ENCODE measurements around the gene GPR17. TPM values are rescaled to one million over a fixed set of nuclear protein-coding genes. Genes with fewer than 3 reads are reported as not detected.

GPR17 gene
- total and polyA plus RNA-seq, 2 donors (not counting 1 experiment from before 2014, with no cell fraction given): not detected

DNA sequence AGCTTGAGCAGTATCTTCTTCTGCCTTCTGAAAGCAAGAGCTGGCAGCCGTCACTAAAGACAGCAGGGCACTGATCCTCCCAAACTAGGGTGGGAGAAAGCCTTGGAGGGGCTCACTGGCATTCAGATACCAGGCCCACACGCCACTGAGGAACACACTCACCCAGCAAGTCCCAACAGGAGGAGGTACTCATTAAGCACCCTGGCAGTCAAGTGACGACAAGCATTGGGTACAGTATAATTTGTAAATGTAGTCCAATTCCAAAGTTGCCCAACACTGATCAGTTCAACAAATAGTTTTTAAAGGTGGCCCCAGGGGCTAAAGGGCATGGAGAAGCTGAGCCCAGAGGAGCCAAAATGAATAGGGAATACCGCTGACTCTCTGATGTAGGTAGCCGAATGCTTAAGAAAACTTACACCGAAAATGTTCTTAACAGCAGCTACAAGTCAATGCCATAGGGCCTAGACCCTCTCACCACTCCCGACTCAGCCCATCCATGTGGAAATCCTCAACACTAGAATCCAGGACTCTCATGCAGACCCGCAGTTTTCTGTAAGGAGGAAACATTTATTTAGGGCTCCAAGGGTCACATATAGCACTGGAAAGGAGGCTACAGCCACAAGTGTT, 19.4 kb downstream of the GPR17 start:
- peaks cover 3% of the 10 kb centered on the region for H3K4me1 ChIP-seq (ENCODE audit: control insufficient read depth, extremely low read depth, insufficient read depth, low read length)
- H3K9me3 ChIP-seq (ENCODE audit: control insufficient read depth, insufficient read depth, low read depth, low read length): no peaks in the 10 kb centered on the region
- H3K27ac ChIP-seq (ENCODE audit: insufficient read depth, low read length): no peak overlapping the region
- TF ChIP-seq, protein P1, sequence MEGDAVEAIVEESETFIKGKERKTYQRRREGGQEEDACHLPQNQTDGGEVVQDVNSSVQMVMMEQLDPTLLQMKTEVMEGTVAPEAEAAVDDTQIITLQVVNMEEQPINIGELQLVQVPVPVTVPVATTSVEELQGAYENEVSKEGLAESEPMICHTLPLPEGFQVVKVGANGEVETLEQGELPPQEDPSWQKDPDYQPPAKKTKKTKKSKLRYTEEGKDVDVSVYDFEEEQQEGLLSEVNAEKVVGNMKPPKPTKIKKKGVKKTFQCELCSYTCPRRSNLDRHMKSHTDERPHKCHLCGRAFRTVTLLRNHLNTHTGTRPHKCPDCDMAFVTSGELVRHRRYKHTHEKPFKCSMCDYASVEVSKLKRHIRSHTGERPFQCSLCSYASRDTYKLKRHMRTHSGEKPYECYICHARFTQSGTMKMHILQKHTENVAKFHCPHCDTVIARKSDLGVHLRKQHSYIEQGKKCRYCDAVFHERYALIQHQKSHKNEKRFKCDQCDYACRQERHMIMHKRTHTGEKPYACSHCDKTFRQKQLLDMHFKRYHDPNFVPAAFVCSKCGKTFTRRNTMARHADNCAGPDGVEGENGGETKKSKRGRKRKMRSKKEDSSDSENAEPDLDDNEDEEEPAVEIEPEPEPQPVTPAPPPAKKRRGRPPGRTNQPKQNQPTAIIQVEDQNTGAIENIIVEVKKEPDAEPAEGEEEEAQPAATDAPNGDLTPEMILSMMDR (conservative IDR thresholded peaks at IDR 0.05 in 1 of 2, IDR thresholded peaks at IDR 0.05 in 1 of 2; ENCODE audit: low read depth in 1 of 2, low read length in 2 of 2): no peak
- no peak for TF ChIP-seq EZH2 (IDR thresholded peaks at IDR 0.05; ENCODE audit: low read length, missing control alignments)
- no peaks in the 10 kb centered on the region for H3K79me2 ChIP-seq (ENCODE audit: control insufficient read depth, insufficient read depth, low read length)
- H4K20me1 ChIP-seq (ENCODE audit: control insufficient read depth, extremely low read depth, insufficient read depth, low read length): no peaks in the 10 kb centered on the region
- H3K27me3 ChIP-seq (ENCODE audit: control insufficient read depth, insufficient read depth, low read length): peaks cover 31% of the 10 kb centered on the region
- no peak for DNase-seq (ENCODE audit: low read depth in 2 of 2)
- H3K4me2 ChIP-seq (ENCODE audit: extremely low read depth, insufficient read depth, low read length): no peak overlapping the region
- no peak overlapping the region for H2AFZ ChIP-seq (ENCODE audit: low read length)
- no peak overlapping the region for H3K4me3 ChIP-seq (replicated peaks in 1 of 4; ENCODE audit: control extremely low read depth in 1 of 4, insufficient read depth in 1 of 4, low read depth in 3 of 4, low read length in 4 of 4)
- no peak overlapping the region for H3K9ac ChIP-seq (ENCODE audit: insufficient read depth, low read length)
- no peaks in the 10 kb centered on the region for H3K36me3 ChIP-seq (ENCODE audit: control insufficient read depth, insufficient read depth, low read length)

DNA sequence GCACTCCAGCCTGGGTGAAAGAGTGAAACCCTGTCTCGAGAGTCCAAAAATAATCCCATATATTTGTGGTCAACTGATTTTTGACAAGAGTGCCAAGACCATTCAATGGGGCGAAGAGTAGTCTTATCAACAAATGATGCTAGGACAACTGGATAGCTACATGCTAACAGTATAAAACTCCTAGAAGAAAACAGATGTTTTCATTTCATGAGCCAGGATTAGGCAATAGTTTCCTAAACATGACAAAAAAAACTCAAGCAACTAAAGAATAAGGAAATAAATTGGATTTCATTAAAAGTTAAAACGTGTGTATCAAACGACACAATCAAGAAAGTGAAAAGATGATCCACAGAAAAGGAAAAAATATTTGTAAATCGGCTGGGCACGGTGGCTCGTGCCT, 23.1 kb downstream of the GPR17 start:
- Histone ChIP-seq H3K9me3 (ENCODE audit: control insufficient read depth, insufficient read depth, low read depth, low read length) (no peaks in the 10 kb centered on the region), H3K27me3 (ENCODE audit: control insufficient read depth, insufficient read depth, low read length) (peaks cover 23% of the 10 kb centered on the region), H3K4me1 (ENCODE audit: control insufficient read depth, extremely low read depth, insufficient read depth, low read length) (no peaks in the 10 kb centered on the region), H2AFZ (ENCODE audit: low read length) (no peak overlapping the region), H3K9ac (ENCODE audit: insufficient read depth, low read length) (no peak overlapping the region), H3K36me3 (ENCODE audit: control insufficient read depth, insufficient read depth, low read length) (no peaks in the 10 kb centered on the region), H4K20me1 (ENCODE audit: control insufficient read depth, extremely low read depth, insufficient read depth, low read length) (no peaks in the 10 kb centered on the region), H3K27ac (ENCODE audit: insufficient read depth, low read length) (no peak overlapping the region), H3K79me2 (ENCODE audit: control insufficient read depth, insufficient read depth, low read length) (no peaks in the 10 kb centered on the region), H3K4me3 (replicated peaks in 1 of 4; ENCODE audit: control extremely low read depth in 1 of 4, insufficient read depth in 1 of 4, low read depth in 3 of 4, low read length in 4 of 4) (no peak overlapping the region), H3K4me2 (ENCODE audit: extremely low read depth, insufficient read depth, low read length) (no peak overlapping the region)
- TF ChIP-seq EZH2 (IDR thresholded peaks at IDR 0.05; ENCODE audit: low read length, missing control alignments): no peak
- TF ChIP-seq, protein P1 (conservative IDR thresholded peaks at IDR 0.05 in 1 of 2, IDR thresholded peaks at IDR 0.05 in 1 of 2; ENCODE audit: low read depth in 1 of 2, low read length in 2 of 2): no peak
- no peak for DNase-seq (ENCODE audit: low read depth in 2 of 2)

DNA sequence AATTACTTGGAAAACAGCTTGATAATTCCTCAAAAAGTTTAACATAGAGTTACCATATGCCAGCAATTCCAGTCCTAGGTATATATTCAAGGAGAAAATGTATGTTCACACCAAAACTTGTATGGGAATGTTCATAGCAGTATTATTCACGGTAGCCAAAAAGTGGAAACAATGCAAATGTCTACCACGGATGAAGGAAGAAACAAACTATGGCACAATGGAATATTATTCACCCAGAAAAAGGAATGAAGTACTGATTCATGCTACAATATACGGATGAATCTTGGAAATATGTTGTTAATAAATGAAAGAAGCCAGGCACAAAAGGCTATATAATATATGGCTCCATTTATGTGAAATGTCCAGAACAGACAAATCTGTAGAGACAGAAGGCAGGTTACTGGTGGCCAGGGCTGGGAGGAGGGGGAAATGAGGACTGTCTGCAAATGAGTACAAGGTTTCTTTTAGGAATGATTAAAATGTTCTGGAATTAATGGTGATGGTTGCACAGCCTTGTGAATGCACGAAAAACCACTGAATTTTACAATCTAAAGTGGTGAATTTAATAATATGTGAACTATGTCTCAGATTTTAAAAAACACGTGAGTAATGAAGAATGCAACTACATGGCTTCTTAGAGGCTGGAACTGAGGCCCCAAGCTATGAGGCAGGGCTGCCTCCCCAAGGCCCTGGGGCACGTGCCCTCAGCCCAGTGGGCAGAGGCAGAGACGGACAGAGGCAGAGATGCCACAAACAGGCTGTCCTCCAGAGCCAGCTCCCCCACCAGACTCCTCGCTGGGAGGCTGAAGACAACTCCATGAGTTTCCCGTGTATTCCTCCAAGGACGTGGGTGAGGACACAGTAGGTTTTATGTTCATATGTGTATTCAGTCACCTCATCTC, 24.4 kb downstream of the GPR17 start:
- H3K4me1 ChIP-seq (ENCODE audit: control insufficient read depth, extremely low read depth, insufficient read depth, low read length): no peaks in the 10 kb centered on the region
- no peak overlapping the region for H3K4me2 ChIP-seq (ENCODE audit: extremely low read depth, insufficient read depth, low read length)
- H3K9me3 ChIP-seq (ENCODE audit: control insufficient read depth, insufficient read depth, low read depth, low read length): no peaks in the 10 kb centered on the region
- no peaks in the 10 kb centered on the region for H3K79me2 ChIP-seq (ENCODE audit: control insufficient read depth, insufficient read depth, low read length)
- no peak overlapping the region for H2AFZ ChIP-seq (ENCODE audit: low read length)
- no peak for TF ChIP-seq EZH2 (IDR thresholded peaks at IDR 0.05; ENCODE audit: low read length, missing control alignments)
- TF ChIP-seq, protein P1 (conservative IDR thresholded peaks at IDR 0.05 in 1 of 2, IDR thresholded peaks at IDR 0.05 in 1 of 2; ENCODE audit: low read depth in 1 of 2, low read length in 2 of 2): no peak
- no peak for DNase-seq (ENCODE audit: low read depth in 2 of 2)
- H3K27me3 ChIP-seq (ENCODE audit: control insufficient read depth, insufficient read depth, low read length): peaks cover 17% of the 10 kb centered on the region
- no peak overlapping the region for H3K27ac ChIP-seq (ENCODE audit: insufficient read depth, low read length)
- H3K36me3 ChIP-seq (ENCODE audit: control insufficient read depth, insufficient read depth, low read length): no peaks in the 10 kb centered on the region
- H3K9ac ChIP-seq (ENCODE audit: insufficient read depth, low read length): no peak overlapping the region
- no peaks in the 10 kb centered on the region for H4K20me1 ChIP-seq (ENCODE audit: control insufficient read depth, extremely low read depth, insufficient read depth, low read length)
- no peak overlapping the region for H3K4me3 ChIP-seq (replicated peaks in 1 of 4; ENCODE audit: control extremely low read depth in 1 of 4, insufficient read depth in 1 of 4, low read depth in 3 of 4, low read length in 4 of 4)
